ENCODE data around the gene SH3BGRL2.

- TF ChIP-seq CTCF (IDR thresholded peaks at IDR 0.05) (no peak), POLR2AphosphoS5 (IDR thresholded peaks at IDR 0.05) (no peak)
These were observed 17.2 kb downstream of the SH3BGRL2 start for GRCh38 chr6:79648328-79648727.
